Chondrocyte (in vitro differentiated cells): ENCODE measurements around the gene RFC5. TPM values are rescaled to one million over a fixed set of nuclear protein-coding genes. Genes with fewer than 3 reads are reported as not detected.
A peak's percentile ranks its signal among the peaks of the same experiment; 100 is the strongest.

Experiments used
- DNase-seq: peaks from one replicate; pipeline ENCODE4 v3.0.0; 2021; ENCODE audit warnings: mixed read lengths, low spot score
- H3K27ac Mint-ChIP-seq: one replicate; pipeline ENCODE4 v1.8.0; 2021; ENCODE audit warnings: mild to moderate bottlenecking, moderate library complexity, mixed read lengths; ENCODE audit not compliant: unreplicated experiment
- H3K27me3 Mint-ChIP-seq: 2 replicates; pipeline ENCODE4 v1.8.0; 2021; ENCODE audit warnings: low read depth, mixed read lengths
- H3K36me3 Mint-ChIP-seq: 2 replicates; pipeline ENCODE4 v1.8.0; 2021; ENCODE audit warnings: low read depth, mixed read lengths
- H3K4me1 Mint-ChIP-seq: 2 replicates; pipeline ENCODE4 v1.8.0; 2021; ENCODE audit warnings: low read depth, mild to moderate bottlenecking, mixed read lengths
- H3K4me3 Mint-ChIP-seq: one replicate; pipeline ENCODE4 v1.8.0; 2021; ENCODE audit warnings: mild to moderate bottlenecking, moderate library complexity, mixed read lengths; ENCODE audit not compliant: unreplicated experiment
- H3K9me3 Mint-ChIP-seq: 2 replicates; pipeline ENCODE4 v1.8.0; 2021; ENCODE audit warnings: low read depth, mixed read lengths
- total RNA-seq: library from RNA; stranded (reverse); gene quantifications from 3 replicates; pipeline ENCODE4 v1.2.1, GENCODE V29; 2021
- TF ChIP-seq, protein P1 (sequence below): fragments of 200-600 bp; sonication (generic); IDR thresholded peaks from 2 replicates; pipeline ENCODE4 v1.5.0; 2021; ENCODE audit warnings: antibody characterized with exemption, mild to moderate bottlenecking, moderate library complexity

RFC5 gene
- total RNA-seq, 1 donor from 2014 or later: 6.3 TPM

DNA sequence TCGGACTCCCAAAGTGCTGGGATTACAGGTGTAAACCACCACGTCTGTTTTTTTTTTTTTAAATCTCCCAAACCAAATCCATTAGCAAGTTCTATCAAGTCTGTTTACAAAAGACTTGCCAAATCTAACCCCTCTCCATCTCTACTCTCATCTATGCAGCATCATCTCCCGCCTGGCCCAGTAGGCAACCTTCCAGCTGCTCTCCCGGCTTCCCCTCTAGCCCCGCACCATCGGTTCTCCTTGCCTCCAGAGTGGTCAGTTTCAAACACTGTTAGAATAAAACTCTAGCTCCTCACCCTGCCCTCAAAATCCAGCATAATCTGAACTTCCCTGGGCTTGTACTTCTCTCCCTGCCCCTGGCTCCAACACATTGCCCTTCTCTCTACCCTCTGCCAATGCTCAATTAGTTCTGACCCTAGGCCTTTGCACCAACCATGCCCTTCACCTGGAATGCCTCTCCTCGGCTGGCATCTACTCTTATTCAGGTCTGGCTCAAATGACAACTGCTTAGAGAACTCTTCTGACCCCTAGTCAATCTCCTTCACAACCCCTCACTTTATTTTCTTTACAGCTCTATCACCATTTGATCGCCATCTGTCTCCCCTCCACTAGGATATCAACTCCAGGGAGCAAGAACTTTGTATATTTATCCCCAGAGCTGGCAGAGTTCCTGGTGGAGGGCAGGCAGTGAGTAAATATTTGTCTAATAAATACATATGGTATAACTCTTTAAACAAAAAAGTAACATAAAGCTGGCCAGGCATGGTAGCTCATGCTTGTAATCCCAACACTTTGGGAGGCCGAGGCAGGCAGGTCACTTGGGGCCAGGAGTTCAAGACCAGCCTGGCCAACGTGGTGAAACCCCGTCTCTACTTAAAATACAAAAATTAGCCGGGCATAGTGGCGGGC lies 39.6 kb downstream of the RFC5 start:
- no peak overlapping the region for H3K4me3 Mint-ChIP-seq

DNA sequence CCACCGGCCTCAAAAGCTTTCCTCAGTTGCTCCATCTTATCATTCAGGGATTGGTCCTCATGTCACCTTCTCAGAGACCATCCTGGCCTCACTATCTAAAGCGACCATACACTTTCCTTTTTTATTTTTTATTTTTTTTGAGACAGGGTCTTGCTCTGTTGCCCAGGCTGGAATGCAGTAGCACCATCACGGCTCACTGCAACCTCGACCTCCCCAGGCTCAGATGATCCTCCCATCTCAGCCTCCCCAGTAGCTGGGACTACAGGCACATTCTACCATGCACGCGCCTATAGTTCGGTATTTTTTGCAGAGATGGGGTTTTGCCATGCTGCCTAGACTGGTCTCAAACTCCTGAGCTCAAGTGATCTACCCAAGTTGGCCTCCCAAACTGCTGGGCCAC lies 41.7 kb downstream of the RFC5 start:
- Mint-ChIP-seq H3K27me3 (no peaks in the 10 kb centered on the region), H3K36me3 (no peaks in the 10 kb centered on the region), H3K27ac (no peak overlapping the region), H3K4me1 (peaks cover 49% of the 10 kb centered on the region), H3K4me3 (no peak overlapping the region), H3K9me3 (no peaks in the 10 kb centered on the region)
- TF ChIP-seq, protein P1, sequence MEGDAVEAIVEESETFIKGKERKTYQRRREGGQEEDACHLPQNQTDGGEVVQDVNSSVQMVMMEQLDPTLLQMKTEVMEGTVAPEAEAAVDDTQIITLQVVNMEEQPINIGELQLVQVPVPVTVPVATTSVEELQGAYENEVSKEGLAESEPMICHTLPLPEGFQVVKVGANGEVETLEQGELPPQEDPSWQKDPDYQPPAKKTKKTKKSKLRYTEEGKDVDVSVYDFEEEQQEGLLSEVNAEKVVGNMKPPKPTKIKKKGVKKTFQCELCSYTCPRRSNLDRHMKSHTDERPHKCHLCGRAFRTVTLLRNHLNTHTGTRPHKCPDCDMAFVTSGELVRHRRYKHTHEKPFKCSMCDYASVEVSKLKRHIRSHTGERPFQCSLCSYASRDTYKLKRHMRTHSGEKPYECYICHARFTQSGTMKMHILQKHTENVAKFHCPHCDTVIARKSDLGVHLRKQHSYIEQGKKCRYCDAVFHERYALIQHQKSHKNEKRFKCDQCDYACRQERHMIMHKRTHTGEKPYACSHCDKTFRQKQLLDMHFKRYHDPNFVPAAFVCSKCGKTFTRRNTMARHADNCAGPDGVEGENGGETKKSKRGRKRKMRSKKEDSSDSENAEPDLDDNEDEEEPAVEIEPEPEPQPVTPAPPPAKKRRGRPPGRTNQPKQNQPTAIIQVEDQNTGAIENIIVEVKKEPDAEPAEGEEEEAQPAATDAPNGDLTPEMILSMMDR: no peak
- no peak for DNase-seq

More for the DNA sequence above, 39.6 kb downstream of the RFC5 start:
- H3K27me3 Mint-ChIP-seq: no peaks in the 10 kb centered on the region
- H3K36me3 Mint-ChIP-seq: peaks cover 3% of the 10 kb centered on the region
- peak overlapping the region; percentile 71 for H3K27ac Mint-ChIP-seq
- no peak for DNase-seq
- no peaks in the 10 kb centered on the region for H3K9me3 Mint-ChIP-seq
- TF ChIP-seq, protein P1: no peak
- H3K4me1 Mint-ChIP-seq: peaks cover 58% of the 10 kb centered on the region

DNA sequence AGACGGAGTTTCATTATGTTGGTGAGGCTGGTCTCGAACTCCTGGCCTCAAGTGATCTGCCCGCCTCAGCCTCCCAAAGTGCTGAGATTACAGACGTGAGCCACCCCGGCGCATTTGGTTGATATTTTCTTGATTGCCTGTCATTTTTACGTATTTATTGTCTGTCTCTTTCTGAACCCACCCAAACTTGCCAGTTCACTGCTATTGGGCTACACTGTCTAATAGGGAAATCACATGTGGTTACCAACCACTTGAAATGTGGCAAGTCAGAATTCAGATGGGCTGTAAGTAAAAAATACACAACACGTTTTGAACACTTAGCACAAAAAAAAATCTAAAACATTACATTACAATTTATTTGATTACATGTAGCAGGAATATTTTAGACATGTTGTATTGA lies 42.4 kb downstream of the RFC5 start:
- H3K4me3 Mint-ChIP-seq: peak overlapping the region; percentile 86
- DNase-seq: no peak
- no peaks in the 10 kb centered on the region for H3K36me3 Mint-ChIP-seq
- TF ChIP-seq, protein P1: no peak
- no peaks in the 10 kb centered on the region for H3K27me3 Mint-ChIP-seq
- H3K27ac Mint-ChIP-seq: no peak overlapping the region
- no peaks in the 10 kb centered on the region for H3K9me3 Mint-ChIP-seq
- peaks cover 49% of the 10 kb centered on the region for H3K4me1 Mint-ChIP-seq

DNA sequence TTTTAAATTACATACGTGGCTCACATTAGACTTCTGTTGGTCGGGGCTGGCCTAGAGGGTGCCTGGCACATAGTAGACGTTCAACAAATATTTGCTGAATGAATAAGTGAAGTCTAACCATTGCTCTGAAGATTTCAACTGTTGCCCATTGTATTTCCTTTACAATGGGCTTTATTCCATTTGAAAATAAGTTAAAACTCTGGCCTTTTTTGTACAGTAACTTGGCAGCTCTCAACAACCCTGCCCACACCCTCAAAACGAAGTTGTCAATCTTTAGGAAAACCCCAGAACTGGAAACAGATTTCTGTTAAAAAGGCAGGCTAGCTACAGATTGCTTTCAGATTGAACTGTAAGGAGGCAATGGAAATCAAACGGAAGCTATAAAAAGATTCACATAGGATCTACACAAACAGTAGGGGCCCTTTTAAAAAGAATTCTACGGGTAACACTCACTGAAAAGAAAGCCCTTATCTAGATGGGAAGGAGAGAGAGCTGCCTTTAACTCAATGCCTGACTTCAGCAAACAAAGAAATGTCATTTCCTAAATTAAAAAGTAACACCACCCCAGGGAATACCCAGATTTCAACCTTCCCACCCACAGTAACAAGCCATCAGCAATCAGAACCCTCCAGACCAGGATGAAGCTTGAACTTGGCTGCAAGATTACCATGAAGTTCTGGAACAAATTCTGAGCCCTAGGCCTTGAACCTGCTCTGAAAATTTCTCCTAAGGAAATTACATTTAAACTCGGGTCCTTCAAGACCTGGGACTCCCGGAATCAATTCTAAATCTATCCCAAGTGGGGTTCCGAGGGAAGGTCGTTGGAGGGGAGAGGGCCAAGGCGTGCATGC lies 43.1 kb downstream of the RFC5 start:
- TF ChIP-seq, protein P1: no peak
- Mint-ChIP-seq H3K4me3 (peak overlapping the region; percentile 86), H3K27ac (peak overlapping the region; percentile 95), H3K27me3 (no peaks in the 10 kb centered on the region), H3K36me3 (no peaks in the 10 kb centered on the region), H3K9me3 (no peaks in the 10 kb centered on the region), H3K4me1 (peaks cover 55% of the 10 kb centered on the region)
- no peak for DNase-seq
